SIG-M5 treated with dmso at 0.1 percent for 504 hours (cell line): ENCODE measurements around the gene TIE1.
A peak's percentile ranks its signal among the peaks of the same experiment; 100 is the strongest.

Experiments used
- DNase-seq: peaks from one replicate; lab custom pipeline; 2025; ENCODE audit not compliant: unreplicated experiment; lab: John Stamatoyannopoulos, UW

Gene TIE1

GRCh38 chr1:43273708-43274107 lies 27.1 kb upstream of the TIE1 start:
- no peak for DNase-seq

GRCh38 chr1:43274125-43274803 lies 26.5 kb upstream of the TIE1 start:
- peak; percentile 9 for DNase-seq

GRCh38 chr1:43274804-43275180 lies 26.0 kb upstream of the TIE1 start:
- DNase-seq, result no peak

- DNase-seq, result no peak
Observed at GRCh38 chr1:43275826-43276620, 24.8 kb upstream of the TIE1 start.

DNA sequence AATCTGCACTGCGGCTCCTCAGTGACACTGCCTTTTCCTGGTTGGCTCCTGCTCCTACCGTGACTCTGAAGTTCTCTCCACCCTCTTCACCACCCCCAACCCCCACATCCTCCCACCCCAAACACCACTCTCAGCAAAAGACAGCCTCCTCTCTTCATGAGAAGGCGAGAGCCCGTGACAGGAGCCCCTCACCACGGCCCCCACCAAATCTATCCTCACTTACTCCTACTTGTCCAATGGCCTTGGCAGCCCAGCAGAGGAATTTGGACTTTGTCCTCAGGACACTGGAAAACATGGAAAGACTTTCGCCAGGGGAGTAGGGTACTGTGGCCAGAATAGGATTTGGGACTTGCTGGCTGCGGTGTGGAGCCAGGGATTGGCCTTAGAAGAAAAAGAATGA lies 24.1 kb upstream of the TIE1 start:
- DNase-seq, result no peak

- no peak for DNase-seq
Observed at GRCh38 chr1:43277116-43277876, 23.5 kb upstream of the TIE1 start.

- DNase-seq, result no peak
Observed at GRCh38 chr1:43279161-43279560, 21.6 kb upstream of the TIE1 start.

- DNase-seq, result no peak
Observed at GRCh38 chr1:43279666-43280065, 21.1 kb upstream of the TIE1 start.

GRCh38 chr1:43280692-43281091 lies 20.1 kb upstream of the TIE1 start:
- no peak for DNase-seq

GRCh38 chr1:43282220-43283195 lies 18.3 kb upstream of the TIE1 start:
- no peak for DNase-seq

DNA sequence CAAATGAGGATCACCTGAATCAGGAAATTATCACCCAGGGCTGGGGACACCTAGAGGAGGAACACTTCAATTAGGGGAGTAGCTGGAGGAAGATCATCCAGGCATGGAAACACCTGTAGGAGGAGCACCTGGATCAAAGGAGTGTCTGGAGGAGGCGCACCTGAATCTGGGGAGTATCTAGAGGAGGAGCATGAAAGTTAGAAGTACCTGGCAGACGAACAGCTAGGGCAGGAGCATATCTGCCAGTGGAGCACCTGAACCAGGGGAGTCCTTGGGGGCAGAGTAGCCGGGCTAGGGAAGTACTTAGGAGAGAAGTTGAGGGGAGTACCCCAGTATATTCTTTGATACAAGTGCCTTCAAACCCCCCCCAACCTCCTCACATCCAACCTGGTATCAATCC lies 16.7 kb upstream of the TIE1 start:
- DNase-seq, result no peak

DNA sequence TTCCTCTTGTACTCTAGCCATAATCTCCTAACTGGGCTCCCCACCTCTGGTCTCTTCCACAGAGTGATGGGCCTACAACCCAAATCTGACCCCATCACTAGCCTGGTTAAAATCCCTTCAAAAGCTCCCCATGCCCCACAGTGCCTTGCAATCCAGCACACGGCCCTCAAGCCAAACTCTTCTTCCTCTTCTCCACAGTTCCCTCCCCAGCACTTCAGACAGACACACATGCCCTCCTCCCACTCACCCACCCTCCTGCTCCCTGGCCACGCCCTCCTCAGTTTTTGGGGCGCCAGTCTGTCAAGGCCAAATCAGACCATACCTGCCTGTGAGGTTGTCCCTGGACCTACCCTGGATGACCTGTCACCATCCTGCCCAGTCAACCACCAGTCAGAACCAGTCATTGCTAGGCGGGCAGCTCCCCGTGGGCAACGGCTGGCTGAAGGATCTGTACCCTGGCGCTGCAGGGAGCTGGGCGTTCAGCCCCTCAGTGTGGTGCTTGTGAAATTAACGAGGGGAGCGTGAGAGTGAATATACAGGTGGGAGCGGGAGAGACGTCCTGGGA lies 16.2 kb upstream of the TIE1 start:
- DNase-seq, result no peak

DNA sequence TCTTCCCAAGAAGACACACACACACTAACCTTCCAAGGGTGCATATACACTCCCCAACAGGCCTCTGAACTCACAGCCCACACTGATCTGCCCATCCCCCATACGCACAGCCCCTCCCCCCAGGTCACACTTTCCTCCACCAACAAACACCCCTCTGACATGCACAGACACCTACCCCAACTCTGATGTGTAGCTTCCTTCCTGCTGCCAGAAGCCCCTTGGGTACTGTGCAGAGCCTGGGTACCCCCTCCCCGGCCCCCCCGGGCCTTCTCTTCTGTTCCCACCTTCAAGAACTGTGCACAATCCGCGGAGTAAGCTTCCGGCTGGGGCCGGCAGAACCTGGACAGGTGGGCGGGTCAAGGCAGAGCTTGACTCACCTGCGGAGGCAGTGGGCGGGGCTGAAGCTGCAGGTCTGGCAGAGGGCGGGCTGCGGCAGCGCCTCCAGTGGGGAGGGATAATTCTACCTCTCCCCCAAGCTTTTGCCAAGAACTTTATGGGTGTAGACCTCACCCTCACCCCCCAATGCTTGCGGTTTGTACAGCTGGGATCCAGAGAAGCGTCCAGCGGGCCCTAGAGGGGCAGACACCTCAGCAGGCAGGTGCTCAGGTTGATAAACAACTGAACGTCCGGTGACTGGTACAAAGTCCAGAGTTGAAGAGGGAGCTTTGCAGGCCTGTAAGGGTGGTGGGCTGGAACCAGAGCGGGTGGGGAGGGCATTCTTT lies 15.4 kb upstream of the TIE1 start, which contains the start of gene C1orf210:
TSS of gene C1orf210 (minus strand) at position 313 of the 722 bp plus-strand sequence. CDS start 2,311 bp downstream, outside the sequence.
- peak; percentile 14 for DNase-seq

DNA sequence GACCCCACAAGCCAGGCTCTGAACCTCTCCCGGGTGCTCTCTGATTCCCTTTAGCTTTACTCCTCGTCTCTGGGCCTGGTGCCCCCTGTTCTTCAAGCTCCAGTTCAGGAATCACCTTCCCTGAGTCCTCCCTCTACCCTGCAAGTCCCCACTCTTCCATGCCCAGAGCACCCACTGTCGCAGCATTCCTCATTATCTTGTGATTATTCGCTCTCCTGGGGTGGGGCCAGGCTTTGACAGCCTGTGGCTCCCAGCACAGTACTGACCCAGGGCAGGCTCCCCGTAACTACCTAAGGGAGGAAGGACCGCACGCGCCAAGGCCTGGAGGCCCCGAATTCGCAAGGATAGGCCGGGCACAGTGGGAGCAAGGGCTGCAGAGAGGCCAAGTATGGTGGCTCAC lies 14.7 kb upstream of the TIE1 start:
- no peak for DNase-seq

GRCh38 chr1:43286533-43286932 lies 14.2 kb upstream of the TIE1 start:
- DNase-seq, result no peak

- no peak for DNase-seq
Observed at GRCh38 chr1:43288058-43288784, 12.6 kb upstream of the TIE1 start.

DNA sequence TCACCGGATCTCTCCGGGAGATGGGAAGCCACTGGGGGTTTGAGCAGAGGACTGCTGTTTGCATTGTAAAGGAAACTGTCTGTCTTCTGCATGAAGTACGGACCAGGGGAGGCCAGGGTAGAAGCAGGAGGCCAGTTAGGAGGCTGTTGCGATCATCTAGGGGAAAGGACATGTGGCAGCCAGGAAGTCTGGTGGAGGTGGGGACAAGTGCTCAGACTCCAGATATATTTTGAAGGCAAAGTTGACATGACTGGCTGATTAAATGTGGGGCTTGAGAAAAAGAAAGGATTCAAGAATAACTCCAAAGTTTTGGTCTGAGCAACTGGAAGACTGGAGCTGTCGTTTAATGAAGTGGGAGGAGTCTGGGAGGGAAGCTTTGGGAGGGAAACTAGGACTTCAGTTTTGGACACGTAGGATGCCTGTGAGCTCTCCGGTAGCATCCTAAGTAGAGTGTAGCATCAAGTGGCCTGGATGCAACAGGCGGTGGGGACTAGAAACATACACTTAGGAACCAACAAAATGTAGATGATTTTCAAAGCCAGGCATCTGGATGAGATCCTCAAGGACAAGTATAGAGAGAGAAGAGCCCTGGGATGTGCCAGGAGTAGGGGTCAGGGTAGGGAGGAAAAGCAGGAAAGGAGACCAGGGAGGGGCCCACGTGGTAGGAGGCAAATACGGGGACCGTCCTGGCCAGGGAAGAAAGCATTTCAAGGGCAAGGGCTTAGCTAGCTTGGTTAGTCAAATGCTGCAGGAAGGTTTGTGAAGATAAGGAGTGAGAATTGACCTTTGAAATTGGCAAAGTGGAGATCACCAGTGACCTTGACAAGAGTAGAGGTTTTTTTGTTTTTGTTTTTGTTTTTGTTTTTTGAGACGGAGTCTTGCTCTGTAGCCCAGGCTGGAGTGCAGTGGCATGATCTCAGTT lies 11.7 kb upstream of the TIE1 start:
- no peak for DNase-seq

DNA sequence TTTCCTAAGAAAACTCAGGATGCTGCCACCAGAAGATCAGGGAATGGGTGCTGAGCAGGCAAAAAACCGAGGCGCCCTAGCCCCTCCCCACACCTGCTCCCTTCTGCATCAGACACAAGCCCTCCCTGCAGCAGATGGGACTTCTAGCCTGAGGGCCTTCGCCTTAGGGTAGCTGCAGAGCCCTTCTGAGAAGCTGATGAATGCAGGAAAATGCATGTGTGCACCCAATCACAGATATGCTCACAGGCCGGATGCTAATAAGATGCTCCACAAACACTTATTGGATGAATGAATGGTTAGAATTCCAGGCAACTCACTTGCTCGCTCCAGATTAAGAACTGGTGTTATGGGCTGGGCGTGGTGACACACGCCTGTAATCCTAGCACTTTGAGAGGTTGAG lies 8.6 kb upstream of the TIE1 start:
- no peak for DNase-seq
